Right renal pelvis (tissue), 4 donors: ENCODE measurements around the gene LIMK2. TPM values are rescaled to one million over a fixed set of nuclear protein-coding genes. Genes with fewer than 3 reads are reported as not detected.
"Not testable (repeated sequence)": the region's sequence is repeated elsewhere in the genome, so short reads cannot be mapped to it uniquely, and the experiment has no call there.

Source experiments
- DNase-seq, 4 donors: peaks; one replicate each; pipeline ENCODE4 v3.0.0-alpha.2; 2013; ENCODE audit warnings: low read depth in 4 of 4, low spot score in 3 of 4, missing footprints in 1 of 4
- polyA plus RNA-seq, 4 donors: library from polyadenylated mRNA; unstranded; fragments of 120-200 nt; gene quantifications; one replicate each; pipeline ENCODE4 v1.2.1, GENCODE V29; 2013; ENCODE audit not compliant: insufficient read length in 4 of 4

Gene LIMK2
- polyA plus RNA-seq, 4 donors = 52.5 to 57.4 (median 53.0) TPM

- no peak for DNase-seq
Measured at GRCh38 chr22:31210556-31211421, 1.3 kb upstream of the LIMK2 start.

- DNase-seq = no peak
Measured at GRCh38 chr22:31211482-31211861, 626 bp upstream of the LIMK2 start.

- DNase-seq = no peak
Measured at GRCh38 chr22:31212783-31213629, 908 bp downstream of the LIMK2 start.

- no peak for DNase-seq
Measured at GRCh38 chr22:31215018-31215535, 3.0 kb downstream of the LIMK2 start.

- no peak for DNase-seq
Measured at GRCh38 chr22:31218565-31219262, 6.6 kb downstream of the LIMK2 start.

- DNase-seq = no peak
Measured at GRCh38 chr22:31221084-31221483, 9.0 kb downstream of the LIMK2 start.

GRCh38 chr22:31222736-31223135, 10.6 kb downstream of the LIMK2 start:
- DNase-seq = no peak

GRCh38 chr22:31223786-31224191, 11.7 kb downstream of the LIMK2 start:
- DNase-seq = no peak

GRCh38 chr22:31224691-31225090, 12.6 kb downstream of the LIMK2 start:
- not testable (repeated sequence) for DNase-seq

- DNase-seq = no peak
Measured at GRCh38 chr22:31227186-31227585, 15.1 kb downstream of the LIMK2 start.

- DNase-seq = no peak
Measured at GRCh38 chr22:31229402-31230079, 17.4 kb downstream of the LIMK2 start.

GRCh38 chr22:31230155-31230870, 18.2 kb downstream of the LIMK2 start:
- no peak for DNase-seq

- no peak for DNase-seq
Measured at GRCh38 chr22:31230871-31231621, 18.9 kb downstream of the LIMK2 start.

GRCh38 chr22:31233001-31233400, 20.9 kb downstream of the LIMK2 start:
- DNase-seq = no peak

GRCh38 chr22:31235081-31235480, 23.0 kb downstream of the LIMK2 start:
- DNase-seq = no peak

GRCh38 chr22:31236044-31236443, 23.9 kb downstream of the LIMK2 start:
- not testable (repeated sequence) for DNase-seq

GRCh38 chr22:31238057-31238456, 26.0 kb downstream of the LIMK2 start:
- no peak for DNase-seq

- no peak for DNase-seq
Measured at GRCh38 chr22:31239771-31240370, 27.8 kb downstream of the LIMK2 start.
